ENCODE data around the gene ATP2B3. TPM values are rescaled to one million over a fixed set of nuclear protein-coding genes. Genes with fewer than 3 reads are reported as not detected.

Gene ATP2B3
- total RNA-seq, 1 donor from 2014 or later: not detected

DNA sequence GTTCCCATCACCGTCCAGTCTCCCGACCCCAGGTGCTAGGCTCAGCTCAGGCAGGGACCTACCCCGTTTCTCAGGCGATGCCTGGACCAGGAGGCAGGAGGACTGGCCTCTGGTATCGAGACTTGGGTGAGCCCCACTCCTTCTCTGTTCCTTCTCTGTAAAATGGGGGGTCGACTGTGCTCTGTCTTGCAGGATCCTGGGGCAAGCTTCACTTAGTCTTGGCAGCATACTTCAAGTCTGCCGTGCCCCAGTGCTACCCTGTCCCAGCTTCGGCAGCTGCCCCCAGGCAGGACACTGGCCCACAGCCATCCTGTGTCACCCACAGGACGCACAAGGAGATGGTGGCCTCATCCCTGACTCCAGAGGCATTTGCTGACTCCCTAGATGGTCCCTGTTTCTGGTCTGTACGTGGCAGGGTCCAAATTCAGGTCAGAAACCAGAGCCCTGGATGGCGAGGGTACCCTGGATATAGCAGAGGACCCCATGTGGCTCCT is 40.0 kb upstream of the ATP2B3 start:
- H3K27ac Mint-ChIP-seq: no peak overlapping the region
- H3K4me1 Mint-ChIP-seq (ENCODE audit: low read depth): no peaks in the 10 kb centered on the region
- H3K36me3 Mint-ChIP-seq (ENCODE audit: low read depth): no peaks in the 10 kb centered on the region
- H3K27me3 Mint-ChIP-seq (ENCODE audit: low read depth): no peaks in the 10 kb centered on the region
- intact Hi-C loops (cut with micrococcal nuclease): no loop called here
- H3K4me3 Mint-ChIP-seq (ENCODE audit: low read depth): no peak overlapping the region
- H3K9me3 Mint-ChIP-seq: no peaks in the 10 kb centered on the region
- DNase-seq (ENCODE audit: low spot score): no peak

DNA sequence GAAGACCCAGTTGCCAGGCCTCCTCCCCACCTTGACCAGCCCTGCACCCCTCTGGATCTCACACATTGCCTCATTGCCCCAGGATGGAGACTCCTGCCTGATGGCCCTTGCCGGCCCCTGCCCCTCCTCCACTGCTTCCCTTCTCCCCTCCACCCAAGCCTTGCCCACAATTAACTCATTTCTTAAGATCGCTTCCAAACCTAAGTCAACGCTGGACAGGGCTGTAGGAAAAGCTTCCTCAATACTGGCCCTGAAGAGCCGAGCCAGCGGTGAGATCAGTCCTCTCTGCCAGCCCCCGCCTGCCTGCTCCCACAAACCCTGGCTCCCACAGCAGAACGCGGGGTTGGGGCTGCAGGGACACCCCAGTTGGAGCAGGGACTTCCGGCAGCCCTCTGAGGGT is 39.5 kb upstream of the ATP2B3 start:
- Mint-ChIP-seq H3K4me1 (ENCODE audit: low read depth) (no peaks in the 10 kb centered on the region), H3K36me3 (ENCODE audit: low read depth) (no peaks in the 10 kb centered on the region), H3K27ac (no peak overlapping the region), H3K27me3 (ENCODE audit: low read depth) (no peaks in the 10 kb centered on the region), H3K4me3 (ENCODE audit: low read depth) (no peak overlapping the region), H3K9me3 (no peaks in the 10 kb centered on the region)
- intact Hi-C loops (cut with micrococcal nuclease): no loop called here
- DNase-seq (ENCODE audit: low spot score): no peak

DNA sequence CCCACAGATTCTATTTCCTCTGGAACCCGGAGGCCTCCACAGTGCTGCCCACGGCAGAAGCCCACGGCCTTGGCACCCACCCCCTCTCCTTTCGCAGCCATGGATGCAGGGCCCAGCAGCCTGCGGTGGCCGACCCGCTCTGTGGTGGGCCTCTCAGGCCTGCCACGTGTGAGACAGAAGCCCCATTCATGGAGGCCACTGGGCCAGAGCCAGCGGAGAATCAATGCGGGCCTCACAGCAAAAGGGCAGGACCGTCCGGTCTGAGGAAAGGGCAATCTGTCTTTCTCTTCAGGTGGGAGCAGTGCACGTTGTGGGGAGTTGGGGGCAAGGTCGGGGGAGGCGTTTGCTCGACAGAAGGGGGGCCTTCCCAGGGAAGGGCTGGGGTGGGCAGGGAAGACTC is 38.7 kb upstream of the ATP2B3 start:
- Mint-ChIP-seq H3K4me1 (ENCODE audit: low read depth) (no peaks in the 10 kb centered on the region), H3K9me3 (no peaks in the 10 kb centered on the region), H3K36me3 (ENCODE audit: low read depth) (no peaks in the 10 kb centered on the region), H3K27ac (no peak overlapping the region), H3K4me3 (ENCODE audit: low read depth) (no peak overlapping the region), H3K27me3 (ENCODE audit: low read depth) (no peaks in the 10 kb centered on the region)
- no peak for DNase-seq (ENCODE audit: low spot score)
- intact Hi-C loops (cut with micrococcal nuclease): no loop called here

DNA sequence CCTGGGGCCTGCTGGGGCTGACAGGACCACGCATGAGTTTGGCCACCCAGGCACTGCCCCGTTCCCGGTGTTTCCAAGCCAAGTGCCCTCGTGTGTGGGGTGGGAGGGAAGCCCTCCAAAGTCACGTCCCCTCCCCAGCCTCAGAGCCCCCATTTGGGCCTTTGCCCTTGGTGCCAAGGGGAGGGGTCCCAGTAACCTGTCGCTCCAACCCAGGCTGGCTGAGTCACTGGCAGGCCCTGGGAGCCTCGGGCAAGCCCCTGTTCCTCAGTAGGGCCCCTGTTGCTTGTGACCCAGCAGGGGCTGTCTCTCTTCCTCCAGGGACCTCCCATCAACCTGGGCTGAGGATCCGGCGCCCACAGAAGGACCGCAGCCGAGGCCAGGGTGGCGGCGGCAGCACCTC is 36.4 kb upstream of the ATP2B3 start:
- H3K4me1 Mint-ChIP-seq (ENCODE audit: low read depth): no peaks in the 10 kb centered on the region
- DNase-seq (ENCODE audit: low spot score): no peak
- no peak overlapping the region for H3K27ac Mint-ChIP-seq
- H3K27me3 Mint-ChIP-seq (ENCODE audit: low read depth): no peaks in the 10 kb centered on the region
- intact Hi-C loops (cut with micrococcal nuclease): no loop called here
- H3K4me3 Mint-ChIP-seq (ENCODE audit: low read depth): no peak overlapping the region
- H3K9me3 Mint-ChIP-seq: no peaks in the 10 kb centered on the region
- no peaks in the 10 kb centered on the region for H3K36me3 Mint-ChIP-seq (ENCODE audit: low read depth)

DNA sequence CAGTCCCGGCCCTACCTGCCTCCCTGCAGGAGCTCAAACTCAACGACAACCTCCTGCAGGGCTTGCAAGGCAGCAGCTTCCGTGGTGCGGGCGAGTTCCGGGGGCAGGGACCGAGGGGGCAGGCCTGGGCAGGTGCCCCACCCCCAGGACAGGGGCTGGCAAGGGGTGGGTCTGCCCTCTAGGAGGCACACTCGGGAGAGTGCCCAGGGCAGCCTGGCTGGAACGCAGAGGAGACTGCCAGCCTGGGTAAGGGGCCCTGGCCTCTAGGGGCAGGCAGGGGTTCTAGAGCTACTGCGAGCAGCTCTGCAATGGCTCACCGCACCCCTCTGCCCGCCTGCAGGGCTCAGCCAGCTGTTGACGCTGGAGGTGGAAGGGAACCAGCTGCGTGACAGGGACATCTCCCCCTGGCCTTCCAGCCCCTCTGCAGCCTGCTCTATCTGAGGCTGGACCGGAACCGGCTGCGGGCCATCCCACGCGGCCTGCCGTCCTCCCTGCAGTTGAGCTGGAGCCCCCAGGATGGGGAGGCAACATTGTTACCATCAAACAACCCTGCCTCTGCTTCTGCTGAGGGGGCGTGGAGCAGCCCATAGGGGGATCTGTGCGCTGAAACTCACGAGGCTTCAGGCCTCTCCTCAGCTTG is 34.9 kb upstream of the ATP2B3 start:
- intact Hi-C loops (cut with micrococcal nuclease): no loop called here
- Mint-ChIP-seq H3K4me1 (ENCODE audit: low read depth) (no peaks in the 10 kb centered on the region), H3K9me3 (no peaks in the 10 kb centered on the region), H3K27ac (no peak overlapping the region), H3K4me3 (ENCODE audit: low read depth) (no peak overlapping the region), H3K36me3 (ENCODE audit: low read depth) (no peaks in the 10 kb centered on the region), H3K27me3 (ENCODE audit: low read depth) (no peaks in the 10 kb centered on the region)
- DNase-seq (ENCODE audit: low spot score): no peak

DNA sequence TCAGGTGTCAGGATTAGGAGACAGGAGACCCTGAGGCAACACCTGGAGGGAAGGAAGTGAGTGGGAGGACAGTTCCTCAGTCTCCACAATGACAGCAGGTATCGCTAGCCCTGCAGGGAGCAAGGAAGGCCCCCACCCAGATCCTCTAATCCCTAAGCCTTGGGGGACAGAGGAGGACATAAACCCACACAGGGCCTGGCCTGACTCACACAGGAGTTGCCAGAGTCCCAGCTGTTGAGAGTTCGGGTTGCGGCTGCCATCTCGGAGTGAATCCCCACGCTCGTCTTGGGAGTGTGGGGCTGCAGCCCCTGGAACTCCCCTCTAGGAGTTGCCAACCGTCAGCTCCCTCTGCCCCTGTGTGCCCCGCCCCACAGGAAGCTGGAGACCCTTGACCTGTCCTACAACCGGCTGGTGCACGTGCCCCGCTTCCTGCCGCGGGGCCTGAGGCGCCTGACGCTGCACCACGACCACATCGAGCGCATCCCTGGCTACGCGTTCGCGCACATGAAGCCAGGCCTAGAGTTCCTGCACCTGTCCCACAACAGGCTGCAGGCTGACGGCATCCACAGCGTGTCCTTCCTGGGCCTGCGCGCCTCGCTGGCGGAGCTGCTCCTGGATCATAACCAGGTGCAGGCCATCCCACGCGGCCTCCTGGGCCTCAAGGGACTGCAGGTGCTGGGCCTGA is 31.9 kb upstream of the ATP2B3 start:
- Mint-ChIP-seq H3K27ac (no peak overlapping the region), H3K9me3 (no peaks in the 10 kb centered on the region), H3K27me3 (ENCODE audit: low read depth) (no peaks in the 10 kb centered on the region), H3K4me1 (ENCODE audit: low read depth) (no peaks in the 10 kb centered on the region), H3K36me3 (ENCODE audit: low read depth) (no peaks in the 10 kb centered on the region), H3K4me3 (ENCODE audit: low read depth) (no peak overlapping the region)
- no peak for DNase-seq (ENCODE audit: low spot score)
- intact Hi-C loops (cut with micrococcal nuclease): no loop called here

DNA sequence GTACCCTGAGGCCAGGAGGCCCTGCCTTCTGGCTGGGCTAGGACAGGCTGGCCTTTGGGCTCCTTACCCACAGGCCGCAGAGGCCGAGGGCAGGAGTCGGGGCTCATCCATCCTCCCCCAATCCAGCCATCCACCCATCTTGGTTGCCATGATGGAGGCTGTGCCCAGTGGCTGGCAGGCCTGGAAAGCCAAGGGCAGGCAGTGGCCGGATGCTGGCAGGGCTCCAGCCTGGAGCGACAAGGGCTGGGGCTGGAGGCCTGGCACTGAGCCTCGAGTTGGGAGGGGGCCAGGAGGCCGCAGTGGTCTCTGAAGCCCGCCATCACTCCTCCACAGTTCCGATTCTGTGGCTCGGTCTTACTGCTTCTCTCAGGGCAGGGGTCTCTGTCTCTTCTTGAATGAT is 31.3 kb upstream of the ATP2B3 start:
- no peaks in the 10 kb centered on the region for H3K36me3 Mint-ChIP-seq (ENCODE audit: low read depth)

DNA sequence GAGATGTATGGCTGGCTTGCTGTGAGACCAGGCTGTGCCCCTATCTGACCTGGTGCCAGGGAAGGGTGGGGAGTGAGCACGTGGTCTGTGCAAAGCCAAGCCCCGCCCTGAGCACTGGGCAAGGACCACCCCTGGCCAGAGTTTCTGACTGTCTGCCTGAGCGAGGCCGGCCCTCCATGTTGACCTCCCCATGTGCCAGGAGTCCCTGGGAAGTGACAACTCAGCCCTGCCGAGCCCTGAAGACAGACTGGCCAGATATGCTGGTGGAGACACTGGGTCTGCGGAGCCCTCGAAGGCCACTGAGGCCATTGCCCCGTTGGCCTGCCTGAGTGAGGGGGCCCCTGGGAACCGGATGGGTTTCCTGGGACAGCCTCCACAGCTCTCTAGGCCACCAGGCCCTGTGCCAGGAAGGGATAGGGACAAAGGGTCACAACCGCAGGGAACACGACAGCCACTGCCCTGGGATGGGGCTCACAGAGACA is 29.8 kb upstream of the ATP2B3 start:
- H3K4me3 Mint-ChIP-seq (ENCODE audit: low read depth): no peak overlapping the region
- DNase-seq (ENCODE audit: low spot score): no peak
- no peaks in the 10 kb centered on the region for H3K36me3 Mint-ChIP-seq (ENCODE audit: low read depth)
- no peaks in the 10 kb centered on the region for H3K9me3 Mint-ChIP-seq
- no peaks in the 10 kb centered on the region for H3K27me3 Mint-ChIP-seq (ENCODE audit: low read depth)
- intact Hi-C loops (cut with micrococcal nuclease): no loop called here
- no peak overlapping the region for H3K27ac Mint-ChIP-seq
- no peaks in the 10 kb centered on the region for H3K4me1 Mint-ChIP-seq (ENCODE audit: low read depth)

More for the DNA sequence above, 31.3 kb upstream of the ATP2B3 start:
- Mint-ChIP-seq H3K27me3 (ENCODE audit: low read depth) (no peaks in the 10 kb centered on the region), H3K9me3 (no peaks in the 10 kb centered on the region), H3K27ac (no peak overlapping the region), H3K4me1 (ENCODE audit: low read depth) (no peaks in the 10 kb centered on the region), H3K4me3 (ENCODE audit: low read depth) (no peak overlapping the region)
- DNase-seq (ENCODE audit: low spot score): no peak
- intact Hi-C loops (cut with micrococcal nuclease): no loop called here

DNA sequence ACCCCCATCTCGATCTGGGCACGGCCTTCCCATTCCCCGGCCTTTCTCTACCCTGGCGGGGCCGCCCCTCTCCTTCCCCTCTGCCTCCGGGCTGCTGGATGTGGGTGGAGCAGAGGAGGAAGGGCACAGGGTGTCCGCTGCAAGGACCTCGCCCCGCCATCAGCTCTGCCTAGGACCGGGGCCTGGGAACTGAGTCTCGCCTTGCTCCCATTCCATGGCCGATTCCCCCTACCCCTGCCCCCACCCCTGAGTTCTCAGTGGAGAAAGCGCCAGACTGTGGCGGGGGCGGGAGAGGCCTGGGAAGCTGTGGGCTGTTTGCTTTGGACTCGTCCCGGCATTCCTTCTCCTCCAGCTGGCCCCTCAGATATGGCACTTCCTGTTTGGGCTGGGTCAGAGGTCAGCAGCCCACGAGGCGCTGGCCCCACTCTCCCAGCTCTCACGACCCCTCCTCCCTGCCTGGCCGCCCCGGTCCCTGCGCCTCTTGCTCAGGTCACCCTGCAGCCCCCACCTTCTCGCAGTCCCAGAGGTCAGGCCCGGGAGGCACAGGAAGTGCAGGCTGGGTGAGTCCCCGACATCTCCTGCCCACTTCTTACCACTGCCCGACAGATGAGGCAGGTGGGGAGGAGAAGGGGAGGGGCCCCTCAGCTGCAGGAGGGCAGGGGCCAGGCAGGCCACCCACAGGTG is 29.1 kb upstream of the ATP2B3 start:
- Mint-ChIP-seq H3K4me3 (ENCODE audit: low read depth) (no peak overlapping the region), H3K36me3 (ENCODE audit: low read depth) (no peaks in the 10 kb centered on the region)

DNA sequence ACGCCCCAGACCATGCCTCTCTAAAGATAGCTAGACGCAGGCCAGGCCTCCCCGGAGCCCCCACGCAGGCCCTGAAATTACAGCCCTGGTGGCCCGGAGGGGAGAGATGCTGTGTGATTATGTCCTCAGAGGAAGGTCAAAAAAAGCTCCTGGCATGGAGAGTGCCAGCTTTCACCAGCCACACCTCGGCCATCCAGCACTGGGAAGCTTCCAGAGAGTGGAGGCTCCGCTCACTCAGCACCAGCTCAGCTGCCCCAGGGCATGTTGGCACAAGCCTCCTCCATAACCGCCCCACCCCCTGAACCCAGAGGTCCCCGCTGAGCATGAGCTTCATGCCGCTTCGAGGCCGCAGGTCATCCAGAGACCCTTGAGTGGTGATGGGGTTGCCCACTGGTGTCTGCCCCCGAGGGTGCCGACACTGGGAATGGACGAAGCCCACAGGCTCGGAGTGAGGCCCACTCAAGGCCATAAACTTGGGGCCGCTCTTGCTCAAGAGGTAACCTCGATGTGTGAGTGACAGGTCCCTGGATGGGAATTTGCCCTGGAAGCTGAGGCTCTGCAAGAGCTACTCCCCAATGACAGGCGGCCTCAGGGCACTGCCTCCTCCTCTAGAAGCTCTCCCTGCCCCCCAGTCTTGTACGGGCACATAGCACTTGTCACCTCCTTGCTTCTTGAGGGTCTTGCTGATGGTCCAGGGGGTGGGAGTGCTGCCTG is 27.1 kb upstream of the ATP2B3 start:
- no peak for DNase-seq (ENCODE audit: low spot score)
- peaks cover 1% of the 10 kb centered on the region for H3K27me3 Mint-ChIP-seq (ENCODE audit: low read depth)
- intact Hi-C loops (cut with micrococcal nuclease): no loop called here
- H3K36me3 Mint-ChIP-seq (ENCODE audit: low read depth): no peaks in the 10 kb centered on the region
- no peak overlapping the region for H3K4me3 Mint-ChIP-seq (ENCODE audit: low read depth)
- H3K4me1 Mint-ChIP-seq (ENCODE audit: low read depth): no peaks in the 10 kb centered on the region
- H3K27ac Mint-ChIP-seq: no peak overlapping the region
- no peaks in the 10 kb centered on the region for H3K9me3 Mint-ChIP-seq

More for the DNA sequence above, 29.1 kb upstream of the ATP2B3 start:
- no peak for DNase-seq (ENCODE audit: low spot score)
- H3K27ac Mint-ChIP-seq: no peak overlapping the region
- intact Hi-C loops (cut with micrococcal nuclease): no loop called here
- H3K27me3 Mint-ChIP-seq (ENCODE audit: low read depth): no peaks in the 10 kb centered on the region
- no peaks in the 10 kb centered on the region for H3K9me3 Mint-ChIP-seq
- H3K4me1 Mint-ChIP-seq (ENCODE audit: low read depth): no peaks in the 10 kb centered on the region

DNA sequence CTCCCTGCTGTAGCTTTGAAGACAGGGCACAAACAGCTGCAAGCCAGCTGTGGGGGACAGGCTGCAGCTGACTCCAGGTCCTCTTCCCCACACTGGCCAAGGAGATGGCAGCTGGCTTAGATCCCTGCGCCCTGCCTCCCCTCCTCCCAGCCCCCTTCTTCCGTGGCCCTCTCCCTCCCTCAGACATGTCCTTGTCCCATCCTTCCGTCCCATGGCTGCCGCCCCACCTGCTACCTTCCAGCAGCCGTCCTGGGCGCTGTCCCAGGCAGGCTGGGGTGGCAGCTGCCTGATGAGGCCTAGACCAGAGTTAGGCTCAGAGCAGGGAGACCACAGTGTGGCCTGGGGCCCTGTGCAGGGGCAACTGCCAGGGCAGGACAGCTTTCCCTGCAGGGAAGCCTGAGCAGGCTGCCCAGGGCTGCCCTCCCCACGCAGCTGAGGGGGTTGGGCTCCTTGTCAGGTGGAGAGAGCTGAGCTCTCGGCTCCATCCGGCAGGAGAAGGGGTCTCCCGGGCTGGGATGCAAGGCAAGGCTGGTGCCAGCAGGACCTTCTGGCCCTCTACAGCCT is 26.0 kb upstream of the ATP2B3 start:
- Mint-ChIP-seq H3K27me3 (ENCODE audit: low read depth) (peaks cover 1% of the 10 kb centered on the region), H3K27ac (no peak overlapping the region)

DNA sequence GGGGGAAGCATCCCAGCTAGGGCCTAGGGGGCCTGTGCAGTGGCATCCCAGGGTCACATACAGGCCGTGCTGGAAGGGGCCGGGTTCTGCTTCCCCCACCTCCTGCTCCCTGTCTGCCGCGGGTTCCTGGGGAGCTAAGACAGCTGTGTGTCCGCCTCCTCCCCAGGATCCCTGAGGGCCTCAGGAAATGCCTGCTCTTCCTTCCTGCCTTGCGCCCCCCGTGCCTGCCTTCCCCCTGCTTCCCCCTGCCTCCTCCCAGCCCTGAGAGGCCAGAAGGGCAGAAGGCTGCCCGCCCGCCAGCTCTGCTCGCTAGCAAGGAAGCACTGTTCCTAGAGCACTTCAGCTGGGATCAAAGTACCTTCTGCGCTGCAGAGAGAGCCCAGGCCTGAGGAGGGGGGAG is 25.5 kb upstream of the ATP2B3 start:
- Mint-ChIP-seq H3K4me3 (ENCODE audit: low read depth) (no peak overlapping the region), H3K27ac (no peak overlapping the region), H3K4me1 (ENCODE audit: low read depth) (no peaks in the 10 kb centered on the region), H3K36me3 (ENCODE audit: low read depth) (no peaks in the 10 kb centered on the region), H3K9me3 (no peaks in the 10 kb centered on the region), H3K27me3 (ENCODE audit: low read depth) (peaks cover 1% of the 10 kb centered on the region)
- intact Hi-C loops (cut with micrococcal nuclease): no loop called here
- DNase-seq (ENCODE audit: low spot score): no peak

More for the DNA sequence above, 26.0 kb upstream of the ATP2B3 start:
- Mint-ChIP-seq H3K4me1 (ENCODE audit: low read depth) (no peaks in the 10 kb centered on the region), H3K9me3 (no peaks in the 10 kb centered on the region), H3K4me3 (ENCODE audit: low read depth) (no peak overlapping the region), H3K36me3 (ENCODE audit: low read depth) (no peaks in the 10 kb centered on the region)
- no peak for DNase-seq (ENCODE audit: low spot score)
- intact Hi-C loops (cut with micrococcal nuclease): no loop called here

All from activated T-helper 2 cell treated with anti-CD3 and anti-CD28 coated beads, Interferon-gamma antibody, Interleukin-2, Interleukin-4, amounts not matched to agents 10 μg/mL and 5 μg/mL and 100 μg/mL, durations not matched to agents 14 hours and 24 hours and 36 hours (primary cell).